HepG2 (cell line): ENCODE data around the gene GFER. TPM values are rescaled to one million over a fixed set of nuclear protein-coding genes. Genes with fewer than 3 reads are reported as not detected.
A peak's percentile ranks its signal among the peaks of the same experiment; 100 is the strongest.

Experiments used
- ATAC-seq: fragments of 200-7000 bp; cut with Tn5 transposase; 3 replicates; pipeline ENCODE4 v1.9.1; 2020; ENCODE audit warnings: mild to moderate bottlenecking, moderate library complexity
- BruUV-seq: library from RNA; stranded (reverse); fragments of 400-500 nt; replicated peaks from 2 replicates; lab custom pipeline; 2021; lab: Mats Ljungman, UMichigan
- CTCF ChIA-PET: fragments of 300-600 bp; formaldehyde crosslinking; extraction: SDS; loops from one replicate; lab custom pipeline; 2021; ENCODE audit warnings: low total read pairs, inconsistent platforms, low intra/inter-chr PET ratio; lab: Yijun Ruan, JAX
- POLR2A ChIA-PET: fragments of 350-600 bp; sonication (Branson Sonifier 250); formaldehyde crosslinking; loops from one replicate; lab custom pipeline; 2020; ENCODE audit warnings: antibody characterized with exemption, inconsistent platforms; lab: Yijun Ruan, JAX
- DNase-seq: peaks from one replicate; pipeline ENCODE4 v3.0.0-alpha.2; 2015; ENCODE audit warnings: low spot score
- FAIRE-seq: peaks from 3 replicates; lab custom pipeline; 2011; peaks lifted over from hg19 to GRCh38; lab: Jason Lieb, UNC
- H2AFZ ChIP-seq: one replicate; pipeline ENCODE4 v1.6.1; 2011; ENCODE audit warnings: low read length, inconsistent platforms
- H3K27ac ChIP-seq: fragments of 300-600 bp; 3 replicates; pipeline ENCODE4 v1.8.0; 2011; ENCODE audit warnings: mixed run types, mild to moderate bottlenecking, mixed read lengths, low read length, inconsistent platforms; ENCODE audit not compliant: insufficient read depth; ENCODE audit errors: extremely low read length
- H3K27me3 ChIP-seq, 2 experiments: fragments of 200-600 bp in 1 of 2; 2 replicates in 1 of 2; 3 replicates in 1 of 2; pipeline versions ENCODE4 v1.6.0 to v1.8.0; 2011; ENCODE audit warnings: low read length in 2 of 2, mild to moderate bottlenecking in 2 of 2, moderate library complexity in 2 of 2, inconsistent platforms in 1 of 2; ENCODE audit not compliant: insufficient read depth in 2 of 2, control insufficient read depth in 1 of 2
- H3K36me3 ChIP-seq, 2 experiments: fragments of 200-600 bp in 1 of 2; replicated peaks in 1 of 2; 2 replicates in 1 of 2; 3 replicates in 1 of 2; pipeline versions ENCODE4 v1.5.1 to v1.8.0; 2011; ENCODE audit warnings: low read length in 2 of 2, inconsistent platforms in 1 of 2; ENCODE audit not compliant: insufficient read depth in 2 of 2, control insufficient read depth in 1 of 2
- H3K4me1 ChIP-seq: 2 replicates; pipeline ENCODE4 v1.5.1; 2012; ENCODE audit warnings: low read length, inconsistent platforms; ENCODE audit not compliant: insufficient read depth
- H3K4me2 ChIP-seq: 2 replicates; pipeline ENCODE4 v1.6.0; 2011; ENCODE audit warnings: low read depth, low read length, inconsistent platforms
- H3K4me3 ChIP-seq, 3 experiments: fragments of 200-600 bp in 1 of 3; sonication (generic), shearing (Covaris generic) in 1 of 3; replicated peaks in 1 of 3; 2 replicates each; pipeline ENCODE4 v1.5.1; 2011 to 2016; ENCODE audit warnings: low read length in 3 of 3, inconsistent platforms in 2 of 3, low read depth in 2 of 3, mild to moderate bottlenecking in 2 of 3, control low read depth in 1 of 3, mixed read lengths in 1 of 3; ENCODE audit not compliant: insufficient read depth in 1 of 3
- H3K79me2 ChIP-seq: one replicate; pipeline ENCODE4 v1.6.1; 2011; ENCODE audit warnings: low read length, inconsistent platforms; ENCODE audit not compliant: insufficient read depth
- H3K9ac ChIP-seq: 2 replicates; pipeline ENCODE4 v1.6.0; 2011; ENCODE audit warnings: mild to moderate bottlenecking, low read depth, low read length, inconsistent platforms; ENCODE audit not compliant: insufficient read depth
- H3K9me3 ChIP-seq: 2 replicates; pipeline ENCODE4 v1.5.1; 2012; ENCODE audit warnings: mild to moderate bottlenecking, low read length
- H4K20me1 ChIP-seq: 2 replicates; pipeline ENCODE4 v1.6.0; 2011; ENCODE audit warnings: inconsistent platforms, mild to moderate bottlenecking, low read length, moderate library complexity; ENCODE audit not compliant: insufficient read depth
- ZMYM2 ChIP-seq: sonication (generic); formaldehyde crosslinking; IDR thresholded peaks from 2 replicates; pipeline ENCODE4 v1.8.0; 2022; ENCODE audit warnings: mild to moderate bottlenecking, missing genetic modification reagents
- WGBS: methylation state at CpG from one replicate; pipeline ENCODE4 v1.1.6; 2017; ENCODE audit warnings: low lambda C conversion rate; 5-methylcytosine and 5-hydroxymethylcytosine counted together
- in situ Hi-C: cut with HindIII; loops from 2 replicates; pipeline ENCODE4 v1.10.0; 2017; ENCODE audit warnings: low pct_unique_long_range_greater_than_20kb; ENCODE audit not compliant: extremely low pct_ligation_motif_present
- intact Hi-C: fragments of 100-400 bp; cut with micrococcal nuclease; formaldehyde crosslinking; loops from one replicate; pipeline ENCODE4 v1.10.0; 2022; ENCODE audit not compliant: unreplicated experiment
- polyA plus RNA-seq, 8 experiments: library from polyadenylated mRNA; depleted of rRNA in 3 of 8; stranded (reverse) in 7 of 8; unstranded in 1 of 8; fragments of >200 nt; fragmentation: Illumina TruSeq in 4 of 8; extraction: Trizol in 4 of 8; gene quantifications; 2 replicates each; pipeline versions ENCODE4 v1.2.1 to v1.2.3, GENCODE V29; 2011 to 2016; ENCODE audit warnings: low read depth in 4 of 8, missing spikeins in 1 of 8, mixed read lengths in 1 of 8; ENCODE audit not compliant: insufficient read depth in 1 of 8
- total RNA-seq, 5 experiments: library from RNA; depleted of rRNA; stranded (reverse); fragments of >200 nt; fragmentation: Illumina TruSeq; extraction: Trizol; gene quantifications; 2 replicates each; pipeline ENCODE4 v1.2.3, GENCODE V29; 2016; ENCODE audit warnings: low read depth in 1 of 5
- TF ChIP-seq, protein P1 (sequence below): sonication (generic); formaldehyde crosslinking; conservative IDR thresholded peaks from 2 replicates; pipeline ENCODE4 v1.5.0; 2020; ENCODE audit warnings: missing genetic modification reagents
- TF ChIP-seq, protein P2 (sequence below): sonication (generic); formaldehyde crosslinking; IDR thresholded peaks from 2 replicates; pipeline ENCODE4 v1.5.1; 2020; ENCODE audit warnings: mild to moderate bottlenecking, missing genetic modification reagents, moderate library complexity

The GFER gene
- total and polyA plus RNA-seq, 2 of the 13 experiments (the other 11 are each of a cell fraction or from before 2014, with no cell fraction given), result 28.6 to 71.7 TPM

DNA sequence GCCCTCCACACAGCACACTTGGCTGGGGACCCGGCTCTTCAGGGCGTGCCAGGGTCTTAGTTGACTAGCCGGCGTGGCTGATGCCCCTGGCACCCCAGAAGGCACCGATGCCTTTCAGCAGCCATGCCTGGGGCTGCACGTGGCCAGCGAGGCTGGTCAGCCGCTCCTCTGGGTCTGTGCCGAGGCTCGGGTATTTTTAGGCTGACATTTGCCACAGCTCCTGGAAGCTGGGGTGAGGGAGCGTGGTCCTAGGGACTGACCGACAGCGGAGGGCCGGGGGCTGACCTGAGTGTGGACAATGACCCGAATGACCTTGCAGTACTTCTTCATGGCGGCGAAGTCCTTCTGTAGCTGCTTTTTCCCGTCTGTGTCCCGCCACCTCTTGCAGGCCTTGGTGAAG, 33.4 kb upstream of the GFER start:
- H3K4me1 ChIP-seq, result peaks cover 34% of the 10 kb centered on the region
- H3K27ac ChIP-seq, result no peak overlapping the region
- H3K79me2 ChIP-seq, result no peaks in the 10 kb centered on the region
- ATAC-seq (no peak), FAIRE-seq (no peak), DNase-seq (no peak)
- ChIA-PET CTCF (no interaction called here), POLR2A (interaction anchor here (1.5 to 3.6 kb wide), 3 partner anchors 7 to 14 kb away, joined by 8 to 27 read pairs (median 26); partner anchors contain the start of genes MSRB1 and RPS2)
- intact Hi-C loops, result no loop called here
- BruUV-seq, result no TSS peak
- H3K4me3 ChIP-seq, result no peak overlapping the region; a peak in 1 of 6 replicates
- peak overlapping the region; percentile 32; the same call in 1 of the 2 replicates for H3K4me2 ChIP-seq
- H4K20me1 ChIP-seq, result no peaks in the 10 kb centered on the region
- no peak overlapping the region for H2AFZ ChIP-seq
- WGBS, result 85% methylated on average over 6 of the region's 19 CpGs
- in situ Hi-C loops, result no loop called here
- TF ChIP-seq ZMYM2 (CRISPR knock-in tag), result no peak
- TF ChIP-seq, protein P1, sequence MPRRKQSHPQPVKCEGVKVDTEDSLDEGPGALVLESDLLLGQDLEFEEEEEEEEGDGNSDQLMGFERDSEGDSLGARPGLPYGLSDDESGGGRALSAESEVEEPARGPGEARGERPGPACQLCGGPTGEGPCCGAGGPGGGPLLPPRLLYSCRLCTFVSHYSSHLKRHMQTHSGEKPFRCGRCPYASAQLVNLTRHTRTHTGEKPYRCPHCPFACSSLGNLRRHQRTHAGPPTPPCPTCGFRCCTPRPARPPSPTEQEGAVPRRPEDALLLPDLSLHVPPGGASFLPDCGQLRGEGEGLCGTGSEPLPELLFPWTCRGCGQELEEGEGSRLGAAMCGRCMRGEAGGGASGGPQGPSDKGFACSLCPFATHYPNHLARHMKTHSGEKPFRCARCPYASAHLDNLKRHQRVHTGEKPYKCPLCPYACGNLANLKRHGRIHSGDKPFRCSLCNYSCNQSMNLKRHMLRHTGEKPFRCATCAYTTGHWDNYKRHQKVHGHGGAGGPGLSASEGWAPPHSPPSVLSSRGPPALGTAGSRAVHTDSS, result no peak
- TF ChIP-seq, protein P2, sequence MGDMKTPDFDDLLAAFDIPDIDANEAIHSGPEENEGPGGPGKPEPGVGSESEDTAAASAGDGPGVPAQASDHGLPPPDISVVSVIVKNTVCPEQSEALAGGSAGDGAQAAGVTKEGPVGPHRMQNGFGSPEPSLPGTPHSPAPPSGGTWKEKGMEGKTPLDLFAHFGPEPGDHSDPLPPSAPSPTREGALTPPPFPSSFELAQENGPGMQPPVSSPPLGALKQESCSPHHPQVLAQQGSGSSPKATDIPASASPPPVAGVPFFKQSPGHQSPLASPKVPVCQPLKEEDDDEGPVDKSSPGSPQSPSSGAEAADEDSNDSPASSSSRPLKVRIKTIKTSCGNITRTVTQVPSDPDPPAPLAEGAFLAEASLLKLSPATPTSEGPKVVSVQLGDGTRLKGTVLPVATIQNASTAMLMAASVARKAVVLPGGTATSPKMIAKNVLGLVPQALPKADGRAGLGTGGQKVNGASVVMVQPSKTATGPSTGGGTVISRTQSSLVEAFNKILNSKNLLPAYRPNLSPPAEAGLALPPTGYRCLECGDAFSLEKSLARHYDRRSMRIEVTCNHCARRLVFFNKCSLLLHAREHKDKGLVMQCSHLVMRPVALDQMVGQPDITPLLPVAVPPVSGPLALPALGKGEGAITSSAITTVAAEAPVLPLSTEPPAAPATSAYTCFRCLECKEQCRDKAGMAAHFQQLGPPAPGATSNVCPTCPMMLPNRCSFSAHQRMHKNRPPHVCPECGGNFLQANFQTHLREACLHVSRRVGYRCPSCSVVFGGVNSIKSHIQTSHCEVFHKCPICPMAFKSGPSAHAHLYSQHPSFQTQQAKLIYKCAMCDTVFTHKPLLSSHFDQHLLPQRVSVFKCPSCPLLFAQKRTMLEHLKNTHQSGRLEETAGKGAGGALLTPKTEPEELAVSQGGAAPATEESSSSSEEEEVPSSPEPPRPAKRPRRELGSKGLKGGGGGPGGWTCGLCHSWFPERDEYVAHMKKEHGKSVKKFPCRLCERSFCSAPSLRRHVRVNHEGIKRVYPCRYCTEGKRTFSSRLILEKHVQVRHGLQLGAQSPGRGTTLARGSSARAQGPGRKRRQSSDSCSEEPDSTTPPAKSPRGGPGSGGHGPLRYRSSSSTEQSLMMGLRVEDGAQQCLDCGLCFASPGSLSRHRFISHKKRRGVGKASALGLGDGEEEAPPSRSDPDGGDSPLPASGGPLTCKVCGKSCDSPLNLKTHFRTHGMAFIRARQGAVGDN, result 0 out of 2 replicates have a peak, but pooled peaks have one; percentile 35
- no peaks in the 10 kb centered on the region for H3K9me3 ChIP-seq
- peaks cover 3 to 23% of the 10 kb centered on the region in 2 experiments; a peak in 4 of 5 replicates for H3K27me3 ChIP-seq
- no peaks in the 10 kb centered on the region for H3K36me3 ChIP-seq
- no peak overlapping the region for H3K9ac ChIP-seq
